Osteoblast (primary cell): Measurements from ENCODE around the gene CNNM3. TPM values are rescaled to one million over a fixed set of nuclear protein-coding genes. Genes with fewer than 3 reads are reported as not detected.

Experiments used
- DNase-seq: peaks from one replicate; pipeline ENCODE4 v3.0.0; 2011; ENCODE audit warnings: low spot score, mixed read lengths; ENCODE audit not compliant: insufficient read length; ENCODE audit errors: missing footprints
- H2AFZ ChIP-seq: 2 replicates; pipeline ENCODE4 v1.6.0; 2011; ENCODE audit warnings: mild to moderate bottlenecking, low read length
- H3K27ac ChIP-seq: 2 replicates; pipeline ENCODE4 v1.5.1; 2011; ENCODE audit warnings: mild to moderate bottlenecking, low read depth, low read length, moderate library complexity
- H3K27me3 ChIP-seq: 2 replicates; pipeline ENCODE4 v1.6.0; 2012; ENCODE audit warnings: mild to moderate bottlenecking, control low read depth, inconsistent platforms, low read length, moderate library complexity; ENCODE audit not compliant: insufficient read depth
- H3K36me3 ChIP-seq: 2 replicates; pipeline ENCODE4 v1.5.1; 2011; ENCODE audit warnings: mild to moderate bottlenecking, low read length, control low read depth, moderate library complexity; ENCODE audit not compliant: insufficient read depth
- H3K4me1 ChIP-seq: 2 replicates; pipeline ENCODE4 v1.5.1; 2011; ENCODE audit warnings: mild to moderate bottlenecking, low read length, control low read depth, moderate library complexity; ENCODE audit not compliant: insufficient read depth
- H3K4me2 ChIP-seq: 2 replicates; pipeline ENCODE4 v1.6.0; 2011; ENCODE audit warnings: mild to moderate bottlenecking, low read length; ENCODE audit not compliant: insufficient read depth
- H3K4me3 ChIP-seq: fragments of 200-600 bp; sonication (generic); 3 replicates; pipeline ENCODE4 v1.5.1; 2012; ENCODE audit warnings: mild to moderate bottlenecking, low read length, inconsistent platforms; ENCODE audit not compliant: insufficient read depth
- H3K79me2 ChIP-seq: 2 replicates; pipeline ENCODE4 v1.6.0; 2012; ENCODE audit warnings: mild to moderate bottlenecking, low read length, control low read depth, inconsistent platforms; ENCODE audit not compliant: insufficient read depth
- H3K9me3 ChIP-seq: 2 replicates; pipeline ENCODE4 v1.5.1; 2011; ENCODE audit warnings: low read depth, low read length, control low read depth
- H4K20me1 ChIP-seq: 2 replicates; pipeline ENCODE4 v1.6.0; 2012; ENCODE audit warnings: mild to moderate bottlenecking, low read length, control low read depth; ENCODE audit not compliant: insufficient read depth
- total RNA-seq: library from RNA; depleted of rRNA; stranded (reverse); fragments of >200 nt; gene quantifications from 2 replicates; pipeline ENCODE4 v1.2.3, GENCODE V29; 2012
- TF ChIP-seq, protein P1 (sequence below): IDR thresholded peaks from 2 replicates; pipeline ENCODE4 v1.5.1; 2011; ENCODE audit warnings: mild to moderate bottlenecking, low read depth, low read length, moderate library complexity; ENCODE audit errors: extremely low read depth

Gene CNNM3
- total RNA-seq, 1 donor: 8.7 TPM

DNA sequence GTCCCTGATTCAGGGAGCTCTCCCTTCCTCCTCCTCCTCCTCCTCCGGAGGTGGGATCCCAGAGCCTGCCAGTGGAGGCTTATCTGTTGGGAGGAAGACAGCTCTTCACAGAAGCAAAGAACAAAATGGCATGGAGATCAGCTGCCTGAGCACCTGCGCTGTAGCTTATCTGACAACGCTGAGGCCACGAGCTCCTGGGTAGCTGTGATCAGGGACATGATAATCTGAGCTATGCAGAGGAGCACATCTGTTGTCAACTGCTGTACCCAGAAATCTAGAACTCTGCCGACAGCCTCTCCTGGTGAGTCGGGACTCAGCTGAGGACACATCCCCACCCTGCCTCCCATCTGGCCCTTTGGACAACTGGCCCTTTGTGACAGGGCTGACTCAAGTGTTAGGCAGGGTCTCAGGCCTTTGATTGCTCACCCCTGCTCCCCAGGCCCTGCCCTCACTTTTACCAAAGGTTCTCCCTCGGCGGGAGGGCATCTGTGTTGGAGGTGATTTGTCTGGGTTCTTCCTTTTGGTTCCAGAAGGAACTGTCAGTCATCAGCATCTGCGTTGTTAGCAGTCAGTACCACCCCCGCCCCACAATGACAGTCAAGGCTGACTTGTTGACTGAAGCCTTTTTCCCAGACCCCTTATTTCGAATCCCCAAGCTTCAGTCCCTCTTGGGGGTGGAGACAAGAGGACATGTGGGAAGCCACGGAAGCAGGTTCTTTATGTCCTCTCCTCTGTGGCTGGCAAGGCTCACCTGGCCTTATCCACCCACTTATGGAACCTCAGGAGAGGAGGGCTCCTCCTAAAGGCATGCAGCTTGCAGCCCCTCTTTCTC, 5.9 kb upstream of the CNNM3 start:
- H3K9me3 ChIP-seq: no peaks in the 10 kb centered on the region
- peak; percentile 43 for DNase-seq
- no peak overlapping the region for H3K27ac ChIP-seq
- H4K20me1 ChIP-seq: no peaks in the 10 kb centered on the region
- H2AFZ ChIP-seq: no peak overlapping the region
- H3K79me2 ChIP-seq: no peaks in the 10 kb centered on the region
- no peaks in the 10 kb centered on the region for H3K27me3 ChIP-seq
- H3K4me1 ChIP-seq: peaks cover 10% of the 10 kb centered on the region
- H3K4me2 ChIP-seq: no peak overlapping the region
- no peaks in the 10 kb centered on the region for H3K36me3 ChIP-seq
- TF ChIP-seq, protein P1, sequence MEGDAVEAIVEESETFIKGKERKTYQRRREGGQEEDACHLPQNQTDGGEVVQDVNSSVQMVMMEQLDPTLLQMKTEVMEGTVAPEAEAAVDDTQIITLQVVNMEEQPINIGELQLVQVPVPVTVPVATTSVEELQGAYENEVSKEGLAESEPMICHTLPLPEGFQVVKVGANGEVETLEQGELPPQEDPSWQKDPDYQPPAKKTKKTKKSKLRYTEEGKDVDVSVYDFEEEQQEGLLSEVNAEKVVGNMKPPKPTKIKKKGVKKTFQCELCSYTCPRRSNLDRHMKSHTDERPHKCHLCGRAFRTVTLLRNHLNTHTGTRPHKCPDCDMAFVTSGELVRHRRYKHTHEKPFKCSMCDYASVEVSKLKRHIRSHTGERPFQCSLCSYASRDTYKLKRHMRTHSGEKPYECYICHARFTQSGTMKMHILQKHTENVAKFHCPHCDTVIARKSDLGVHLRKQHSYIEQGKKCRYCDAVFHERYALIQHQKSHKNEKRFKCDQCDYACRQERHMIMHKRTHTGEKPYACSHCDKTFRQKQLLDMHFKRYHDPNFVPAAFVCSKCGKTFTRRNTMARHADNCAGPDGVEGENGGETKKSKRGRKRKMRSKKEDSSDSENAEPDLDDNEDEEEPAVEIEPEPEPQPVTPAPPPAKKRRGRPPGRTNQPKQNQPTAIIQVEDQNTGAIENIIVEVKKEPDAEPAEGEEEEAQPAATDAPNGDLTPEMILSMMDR: no peak
- no peak overlapping the region for H3K4me3 ChIP-seq

DNA sequence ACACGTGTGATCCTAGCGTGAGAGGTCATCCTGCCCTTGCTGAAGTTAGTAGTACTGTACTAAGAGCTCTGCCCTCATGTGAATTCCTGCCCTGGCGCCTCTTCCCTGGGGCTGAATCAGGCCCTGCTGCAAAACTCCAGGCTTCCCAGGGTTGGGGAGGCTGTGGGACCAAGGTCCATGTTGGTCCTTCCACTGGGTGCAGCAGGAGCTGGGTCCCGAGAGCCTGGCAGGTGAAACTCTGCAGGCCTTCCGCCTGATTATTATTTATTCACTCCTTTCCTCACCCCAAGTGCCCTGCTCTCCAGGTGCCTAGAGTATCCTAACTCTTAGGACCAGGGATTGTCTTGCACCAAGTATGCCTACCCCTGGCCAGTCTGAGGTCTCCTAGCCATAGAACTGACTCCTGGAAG, 5.3 kb upstream of the CNNM3 start:
- H3K4me2 ChIP-seq: no peak overlapping the region
- no peaks in the 10 kb centered on the region for H3K79me2 ChIP-seq
- peaks cover 13% of the 10 kb centered on the region for H3K4me1 ChIP-seq
- no peak overlapping the region for H3K27ac ChIP-seq
- H3K9me3 ChIP-seq: no peaks in the 10 kb centered on the region
- H3K4me3 ChIP-seq: no peak overlapping the region
- peak; percentile 41 for DNase-seq
- H2AFZ ChIP-seq: no peak overlapping the region
- TF ChIP-seq, protein P1: no peak
- no peaks in the 10 kb centered on the region for H3K36me3 ChIP-seq
- H4K20me1 ChIP-seq: no peaks in the 10 kb centered on the region
- H3K27me3 ChIP-seq: no peaks in the 10 kb centered on the region

DNA sequence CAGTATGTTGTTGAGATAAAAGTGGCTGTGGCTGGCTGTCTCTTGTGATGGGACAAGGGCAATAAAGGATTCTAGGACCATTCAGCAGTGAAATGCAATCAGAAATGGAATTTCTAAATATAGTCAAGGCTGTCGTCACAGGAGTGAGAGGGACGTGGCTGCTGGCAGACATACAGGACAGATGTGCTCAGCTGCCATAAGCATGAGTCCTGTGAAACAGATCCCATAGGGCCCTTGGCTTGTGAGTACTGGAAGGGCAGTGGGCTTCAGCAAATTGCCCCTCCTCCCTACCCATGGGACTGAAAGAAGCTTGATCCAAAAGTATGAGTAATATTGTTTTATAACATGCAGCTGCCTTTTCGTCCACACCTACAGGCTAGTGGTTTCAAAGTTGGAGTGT, 4.2 kb upstream of the CNNM3 start:
- TF ChIP-seq, protein P1: no peak
- no peaks in the 10 kb centered on the region for H3K36me3 ChIP-seq
- peak; percentile 89 for DNase-seq
- H3K27me3 ChIP-seq: no peaks in the 10 kb centered on the region
- H3K9me3 ChIP-seq: no peaks in the 10 kb centered on the region
- H3K4me3 ChIP-seq: no peak overlapping the region
- no peaks in the 10 kb centered on the region for H4K20me1 ChIP-seq
- peaks cover 13% of the 10 kb centered on the region for H3K4me1 ChIP-seq
- H3K27ac ChIP-seq: no peak overlapping the region
- H2AFZ ChIP-seq: no peak overlapping the region
- H3K4me2 ChIP-seq: no peak overlapping the region
- H3K79me2 ChIP-seq: no peaks in the 10 kb centered on the region

DNA sequence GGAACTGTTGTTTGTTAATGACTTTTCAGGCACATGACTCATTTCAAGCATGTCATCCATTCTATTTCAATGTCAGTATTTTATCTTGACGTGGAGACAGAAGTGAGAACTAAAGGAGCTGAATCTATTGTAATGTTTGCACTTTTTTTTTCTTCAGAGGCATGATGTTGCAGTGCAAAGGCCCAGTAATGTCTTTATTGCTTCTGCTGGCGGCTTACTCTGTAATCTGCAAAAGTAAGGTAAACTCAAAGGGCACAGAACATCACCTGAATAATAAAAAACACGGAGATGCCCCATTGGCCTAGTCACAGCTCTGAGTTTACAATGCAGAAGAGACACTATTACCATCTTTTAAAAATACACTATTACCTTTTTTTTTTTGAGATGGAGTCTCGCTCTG, 2.4 kb upstream of the CNNM3 start:
- H3K79me2 ChIP-seq: peaks cover 11% of the 10 kb centered on the region
- no peaks in the 10 kb centered on the region for H3K27me3 ChIP-seq
- no peak overlapping the region for H3K4me2 ChIP-seq
- peaks cover 14% of the 10 kb centered on the region for H4K20me1 ChIP-seq
- H3K4me3 ChIP-seq: no peak overlapping the region
- H3K9me3 ChIP-seq: no peaks in the 10 kb centered on the region
- no peak overlapping the region for H2AFZ ChIP-seq
- TF ChIP-seq, protein P1: no peak
- DNase-seq: peak; percentile 48
- H3K4me1 ChIP-seq: peaks cover 24% of the 10 kb centered on the region
- no peaks in the 10 kb centered on the region for H3K36me3 ChIP-seq
- H3K27ac ChIP-seq: no peak overlapping the region
